ENCODE results near the gene USP16. TPM values are rescaled to one million over a fixed set of nuclear protein-coding genes. Genes with fewer than 3 reads are reported as not detected.

The USP16 gene
- total RNA-seq, 1 experiment from 2014 or later = 30.6 TPM

GRCh38 chr21:29022166-29022565, 2.3 kb upstream of the USP16 start:
- H3K4me3 Mint-ChIP-seq = no peak overlapping the region
- H3K79me1 ChIP-seq (ENCODE audit: insufficient read depth, low read depth, low read length, poor library complexity, severe bottlenecking) = no peaks in the 10 kb centered on the region
- H3K27ac Mint-ChIP-seq = no peak overlapping the region
- H2BK12ac ChIP-seq (ENCODE audit: insufficient read length, low read depth, low read length) = no peak overlapping the region
- no peak overlapping the region for H4K5ac ChIP-seq (ENCODE audit: insufficient read length, low read depth, low read length)
- no peak overlapping the region for H4K8ac ChIP-seq (replicated peaks; ENCODE audit: insufficient read length, low read depth, low read length)
- H3K27ac ChIP-seq (ENCODE audit: insufficient read length, low read depth, low read length) = no peak overlapping the region
- no peak overlapping the region for H2BK120ac ChIP-seq (ENCODE audit: low read depth, low read length, poor library complexity, severe bottlenecking)
- H3K36me3 Mint-ChIP-seq (ENCODE audit: insufficient read depth in 1 of 3, low read depth in 3 of 3) = no peaks in the 10 kb centered on the region
- no peak for TF ChIP-seq CTCF (conservative IDR thresholded peaks at IDR 0.05)
- H3K4me1 Mint-ChIP-seq = peaks cover 15 to 19% of the 10 kb centered on the region in 2 experiments
- no peak overlapping the region for H4K91ac ChIP-seq (ENCODE audit: insufficient read length, low read depth, low read length)
- H2BK20ac ChIP-seq (ENCODE audit: low read depth, low read length, poor library complexity, severe bottlenecking) = no peak overlapping the region
- peaks cover 2% of the 10 kb centered on the region; the same call in 1 of the 2 replicates for H3K79me2 ChIP-seq (ENCODE audit: insufficient read depth, low read length)
- H3K4ac ChIP-seq (ENCODE audit: low read depth, low read length) = no peak overlapping the region
- no peak for DNase-seq
- no peak overlapping the region for H3K56ac ChIP-seq (ENCODE audit: insufficient read length, low read depth, low read length)
- peaks cover 9% of the 10 kb centered on the region for H3K23me2 ChIP-seq (ENCODE audit: insufficient read length, low read depth, low read length, poor library complexity, severe bottlenecking)
- H2BK5ac ChIP-seq (ENCODE audit: insufficient read length, low read length) = no peak overlapping the region
- no peaks in the 10 kb centered on the region for H4K20me1 ChIP-seq (ENCODE audit: control insufficient read depth, insufficient read depth, insufficient read length)
- H2AK5ac ChIP-seq (ENCODE audit: insufficient read length, low read length) = no peak overlapping the region
- H3K27me3 Mint-ChIP-seq (ENCODE audit: low read depth) = no peaks in the 10 kb centered on the region; the same call in 1 of the 2 replicates
- no peak overlapping the region for H3K23ac ChIP-seq (ENCODE audit: insufficient read length, low read depth, low read length)
- no peak overlapping the region for H3K4me2 ChIP-seq (ENCODE audit: insufficient read depth, insufficient read length, low read length)
- H2BK15ac ChIP-seq (ENCODE audit: low read depth, low read length) = no peak overlapping the region
- no peak overlapping the region for H3K14ac ChIP-seq (ENCODE audit: insufficient read depth, low read length)
- WGBS (ENCODE audit: extremely low coverage, insufficient read length, low lambda C conversion rate) = no CpG with 5 or more reads among the region's 4 CpGs
- no peak overlapping the region for H2AFZ ChIP-seq (ENCODE audit: low read length)
- no peak overlapping the region for H3K18ac ChIP-seq (ENCODE audit: insufficient read length, low read depth, low read length)
- H3K9me3 Mint-ChIP-seq = 0 out of 5 replicates have a peak, but pooled peaks cover 0 to 3% of the 10 kb centered on the region in 2 experiments
- no peak overlapping the region for H3T11ph ChIP-seq (ENCODE audit: low read length)
- no peaks in the 10 kb centered on the region for H3K9me3 ChIP-seq (ENCODE audit: control insufficient read depth, low read depth, low read length)
- H3K4me1 ChIP-seq (ENCODE audit: insufficient read depth, low read length) = no peaks in the 10 kb centered on the region; the same call in 1 of the 2 replicates
- no peaks in the 10 kb centered on the region for H3K27me3 ChIP-seq (ENCODE audit: insufficient read depth, low read length)
- H3K9ac ChIP-seq (ENCODE audit: extremely low read depth, insufficient read length, low read length) = no peak overlapping the region
